Measurements from ENCODE around the gene GFRA3.
A peak's percentile ranks its signal among the peaks of the same experiment; 100 is the strongest.

The GFRA3 gene

DNA sequence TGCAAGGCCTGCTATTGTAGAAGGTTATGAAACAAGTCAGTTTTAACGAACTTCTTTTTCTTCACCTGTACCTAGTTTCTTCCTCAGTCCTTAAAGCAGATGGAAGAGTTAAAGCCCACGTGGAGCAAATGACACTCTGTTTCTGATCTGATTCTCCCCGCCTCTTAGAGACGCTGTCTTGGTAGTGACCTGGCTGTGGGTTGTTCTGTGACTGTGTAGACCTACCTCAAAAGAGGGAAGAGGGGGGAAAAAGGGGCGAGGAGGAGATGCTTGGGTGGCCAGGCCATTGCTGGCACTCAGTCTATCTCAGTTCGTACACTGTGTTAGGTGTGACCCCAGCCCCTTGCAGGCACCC is 610 bp downstream of the GFRA3 start:
- no peak overlapping the region for H3K4me3 ChIP-seq (ENCODE audit: low read length)
- DNase-seq (ENCODE audit: low read depth) = no peak

DNA sequence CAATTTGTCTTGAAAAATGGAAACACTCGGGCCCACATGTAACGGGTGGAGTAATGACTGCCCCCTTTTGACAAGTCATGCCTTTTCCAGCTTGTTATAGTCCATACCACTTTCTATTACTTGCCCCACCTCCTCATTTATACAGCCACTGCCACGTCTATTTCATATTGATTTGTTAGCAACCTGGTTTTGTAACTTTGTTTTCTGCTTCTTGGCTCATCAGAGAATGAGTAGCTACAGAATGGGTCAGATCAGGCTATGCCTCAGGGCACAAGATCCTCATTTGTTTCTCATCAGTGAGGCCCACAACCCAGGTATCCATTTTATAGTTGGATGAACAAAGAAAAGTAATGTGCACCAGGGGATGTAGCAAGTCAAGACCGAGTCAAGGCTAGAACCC is 1.7 kb downstream of the GFRA3 start:
- DNase-seq (ENCODE audit: low read depth) = no peak
- TF ChIP-seq, protein P1, sequence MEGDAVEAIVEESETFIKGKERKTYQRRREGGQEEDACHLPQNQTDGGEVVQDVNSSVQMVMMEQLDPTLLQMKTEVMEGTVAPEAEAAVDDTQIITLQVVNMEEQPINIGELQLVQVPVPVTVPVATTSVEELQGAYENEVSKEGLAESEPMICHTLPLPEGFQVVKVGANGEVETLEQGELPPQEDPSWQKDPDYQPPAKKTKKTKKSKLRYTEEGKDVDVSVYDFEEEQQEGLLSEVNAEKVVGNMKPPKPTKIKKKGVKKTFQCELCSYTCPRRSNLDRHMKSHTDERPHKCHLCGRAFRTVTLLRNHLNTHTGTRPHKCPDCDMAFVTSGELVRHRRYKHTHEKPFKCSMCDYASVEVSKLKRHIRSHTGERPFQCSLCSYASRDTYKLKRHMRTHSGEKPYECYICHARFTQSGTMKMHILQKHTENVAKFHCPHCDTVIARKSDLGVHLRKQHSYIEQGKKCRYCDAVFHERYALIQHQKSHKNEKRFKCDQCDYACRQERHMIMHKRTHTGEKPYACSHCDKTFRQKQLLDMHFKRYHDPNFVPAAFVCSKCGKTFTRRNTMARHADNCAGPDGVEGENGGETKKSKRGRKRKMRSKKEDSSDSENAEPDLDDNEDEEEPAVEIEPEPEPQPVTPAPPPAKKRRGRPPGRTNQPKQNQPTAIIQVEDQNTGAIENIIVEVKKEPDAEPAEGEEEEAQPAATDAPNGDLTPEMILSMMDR (IDR thresholded peaks at IDR 0.05; ENCODE audit: insufficient read depth, low read depth, low read length, missing control alignments) = no peak
- H3K4me3 ChIP-seq (ENCODE audit: low read length) = no peak overlapping the region

More for the DNA sequence above, 610 bp downstream of the GFRA3 start:
- TF ChIP-seq, protein P1 (IDR thresholded peaks at IDR 0.05; ENCODE audit: insufficient read depth, low read depth, low read length, missing control alignments) = no peak

DNA sequence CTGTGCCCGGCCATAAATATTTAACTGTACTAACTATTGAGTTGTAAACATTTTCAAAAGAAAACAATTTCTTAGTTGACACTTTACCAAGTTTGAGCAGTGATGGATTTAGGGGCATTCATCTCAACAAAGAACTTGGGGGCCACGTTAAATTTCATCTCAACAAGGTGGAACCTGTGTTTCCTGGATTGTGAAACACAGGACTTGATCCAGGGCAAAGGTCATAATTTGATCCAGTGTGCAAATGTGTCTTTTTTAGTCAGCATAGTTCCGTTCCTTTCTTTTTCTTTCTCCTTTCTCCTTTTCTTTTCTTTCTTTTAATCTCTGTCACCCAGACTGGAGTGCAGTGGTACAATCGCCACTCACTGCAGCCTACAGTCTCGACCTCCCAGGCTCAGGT is 3.1 kb downstream of the GFRA3 start:
- H3K4me3 ChIP-seq (ENCODE audit: low read length) = no peak overlapping the region
- DNase-seq (ENCODE audit: low read depth) = no peak
- TF ChIP-seq, protein P1 (IDR thresholded peaks at IDR 0.05; ENCODE audit: insufficient read depth, low read depth, low read length, missing control alignments) = no peak

DNA sequence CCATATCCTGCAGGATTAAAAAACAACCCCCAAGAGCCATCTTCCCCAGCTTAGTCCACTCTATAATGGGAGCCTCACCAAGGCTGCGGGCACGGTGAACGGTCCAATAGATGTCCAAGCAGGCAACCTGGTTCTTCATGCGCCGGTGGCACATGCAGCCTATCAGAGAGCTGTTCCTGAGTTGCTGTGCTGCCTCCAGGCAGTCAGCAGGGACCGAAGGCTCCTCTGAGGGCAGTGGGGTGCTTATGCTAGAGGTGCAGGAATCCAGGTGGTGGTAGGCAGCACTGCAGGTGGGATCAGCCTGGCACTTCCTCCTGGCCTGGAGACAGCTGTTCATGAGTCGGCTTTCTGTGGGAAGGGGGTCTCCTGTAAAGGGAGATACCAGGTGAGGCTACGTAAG is 10.2 kb downstream of the GFRA3 start:
- TF ChIP-seq, protein P1 (IDR thresholded peaks at IDR 0.05; ENCODE audit: insufficient read depth, low read depth, low read length, missing control alignments) = no peak

DNA sequence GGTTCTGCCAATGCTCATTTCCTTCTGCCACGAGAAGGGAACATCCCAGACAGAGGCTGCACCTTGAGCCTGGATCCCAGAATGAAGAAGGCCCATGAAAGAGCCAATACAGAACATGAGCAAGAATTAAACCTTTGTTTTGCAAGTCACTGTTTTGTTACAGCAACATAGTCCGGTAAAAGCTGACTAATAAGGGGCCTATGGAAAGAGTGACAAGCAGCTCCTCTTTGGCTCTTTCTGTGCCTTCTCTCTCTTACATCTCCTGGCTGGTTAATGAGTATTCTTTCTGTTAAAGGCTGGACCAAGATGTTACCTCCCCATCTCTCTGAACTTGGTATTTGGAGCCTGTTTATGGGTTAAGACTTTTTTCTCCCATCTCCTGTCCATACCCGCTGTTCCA is 10.8 kb downstream of the GFRA3 start:
- DNase-seq (ENCODE audit: low read depth) = no peak
- TF ChIP-seq, protein P1 (IDR thresholded peaks at IDR 0.05; ENCODE audit: insufficient read depth, low read depth, low read length, missing control alignments) = no peak
- no peak overlapping the region for H3K4me3 ChIP-seq (ENCODE audit: low read length)

More for the DNA sequence above, 10.2 kb downstream of the GFRA3 start:
- H3K4me3 ChIP-seq (ENCODE audit: low read length) = no peak overlapping the region
- no peak for DNase-seq (ENCODE audit: low read depth)

DNA sequence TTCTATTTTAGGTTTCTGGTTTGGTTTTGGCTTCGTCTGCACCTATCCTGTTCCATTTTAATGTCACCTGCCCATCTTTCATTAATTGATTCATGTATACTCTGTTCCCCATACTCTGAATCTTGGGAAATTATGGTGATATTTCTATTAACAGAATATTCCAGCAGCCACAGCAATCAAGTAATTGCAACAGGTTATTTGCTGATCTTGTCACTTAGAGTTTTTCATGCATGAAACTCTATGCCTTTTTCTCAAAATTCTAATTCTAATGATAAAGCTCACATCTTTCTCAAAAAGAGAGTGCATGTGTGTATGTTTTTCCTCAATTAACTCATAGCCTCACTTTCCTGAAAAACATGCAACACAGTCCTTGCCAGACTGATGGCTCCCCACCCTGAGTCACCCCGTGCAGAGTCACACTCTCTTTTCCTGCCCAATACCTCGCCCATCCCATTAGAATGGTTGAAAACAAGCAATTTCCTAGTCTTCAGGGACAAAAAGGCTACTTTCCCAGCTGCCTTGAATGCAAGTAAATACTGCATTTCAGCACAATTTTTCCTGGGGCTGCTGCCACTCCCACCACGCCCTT is 15.6 kb downstream of the GFRA3 start:
- DNase-seq (ENCODE audit: low read depth) = peak; percentile 19
- no peak overlapping the region for H3K4me3 ChIP-seq (ENCODE audit: low read length)
- TF ChIP-seq, protein P1 (IDR thresholded peaks at IDR 0.05; ENCODE audit: insufficient read depth, low read depth, low read length, missing control alignments) = no peak

DNA sequence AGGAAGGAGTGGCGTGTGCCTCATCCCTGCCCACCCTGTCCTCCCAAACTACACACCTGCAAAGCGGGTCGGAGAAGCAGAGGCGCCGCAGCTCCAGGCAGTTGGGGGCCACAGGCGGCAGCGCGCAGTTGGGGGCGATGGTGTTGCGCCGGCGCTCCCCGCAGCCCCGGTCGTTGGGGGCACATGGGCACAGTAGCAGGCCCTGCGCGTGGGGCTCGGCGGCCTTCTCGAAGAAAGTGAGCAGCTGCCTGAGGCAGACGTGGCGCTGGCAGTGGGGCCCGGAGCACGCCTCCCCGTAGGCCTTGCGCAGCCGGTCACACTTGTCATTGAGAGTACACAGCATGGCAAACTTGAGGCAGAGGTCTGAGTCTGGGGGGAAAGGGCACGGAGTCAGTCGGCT is 16.8 kb downstream of the GFRA3 start:
- TF ChIP-seq, protein P1 (IDR thresholded peaks at IDR 0.05; ENCODE audit: insufficient read depth, low read depth, low read length, missing control alignments) = no peak
- DNase-seq (ENCODE audit: low read depth) = no peak

More for the DNA sequence above, 16.8 kb downstream of the GFRA3 start:
- no peak overlapping the region for H3K4me3 ChIP-seq (ENCODE audit: low read length)
